Loucy (cell line): ENCODE results near the gene IFNK.

ENCODE experiments used
- H2AFZ ChIP-seq: fragments of 200-600 bp; sonication (generic); 2 replicates; pipeline ENCODE4 v1.6.0; 2016; ENCODE audit warnings: antibody characterized with exemption, mild to moderate bottlenecking, low read length, moderate library complexity
- H3F3A ChIP-seq: fragments of 200-600 bp; 2 replicates; pipeline ENCODE4 v1.6.0; 2016; ENCODE audit warnings: antibody characterized with exemption, low read depth, mild to moderate bottlenecking
- H3K27me3 ChIP-seq: fragments of 200-600 bp; sonication (generic); 2 replicates; pipeline ENCODE4 v1.6.1; 2014; ENCODE audit warnings: low read length, mild to moderate bottlenecking; ENCODE audit not compliant: insufficient read depth, poor library complexity, severe bottlenecking
- H3K36me3 ChIP-seq: fragments of 200-600 bp; sonication (generic); 2 replicates; pipeline ENCODE4 v1.6.1; 2016; ENCODE audit warnings: low read length; ENCODE audit not compliant: insufficient read depth
- H3K4me1 ChIP-seq: fragments of 200-600 bp; sonication (generic); 2 replicates; pipeline ENCODE4 v1.5.1; 2014; ENCODE audit warnings: low read length, mild to moderate bottlenecking; ENCODE audit not compliant: insufficient read depth, poor library complexity, severe bottlenecking
- H3K4me2 ChIP-seq: fragments of 200-600 bp; sonication (generic); 2 replicates; pipeline ENCODE4 v1.6.0; 2014; ENCODE audit warnings: antibody characterized with exemption, low read length, low read depth, mild to moderate bottlenecking; ENCODE audit not compliant: poor library complexity, severe bottlenecking
- H3K4me3 ChIP-seq: fragments of 200-600 bp; sonication (generic); 2 replicates; pipeline ENCODE4 v1.5.1; 2014; ENCODE audit warnings: low read length, mild to moderate bottlenecking, mixed read lengths; ENCODE audit not compliant: poor library complexity, severe bottlenecking
- H3K79me2 ChIP-seq: fragments of 200-600 bp; sonication (generic); 2 replicates; pipeline ENCODE4 v1.6.1; 2014; ENCODE audit warnings: low read length; ENCODE audit not compliant: insufficient read depth
- H3K9ac ChIP-seq: fragments of 200-600 bp; sonication (generic); 2 replicates; pipeline ENCODE4 v1.6.0; 2014; ENCODE audit warnings: mild to moderate bottlenecking, low read depth, low read length, moderate library complexity; ENCODE audit not compliant: poor library complexity, severe bottlenecking
- H3K9me2 ChIP-seq: fragments of 200-600 bp; sonication (generic); replicated peaks from 2 replicates; pipeline ENCODE4 v1.6.1; 2016; ENCODE audit warnings: low read depth, low read length, mixed read lengths
- H3K9me3 ChIP-seq: fragments of 200-600 bp; sonication (generic); 2 replicates; pipeline ENCODE4 v1.6.1; 2014; ENCODE audit warnings: mild to moderate bottlenecking, antibody characterized with exemption, low read length, low read depth; ENCODE audit not compliant: insufficient read depth
- H4K20me1 ChIP-seq: fragments of 200-600 bp; sonication (generic); 2 replicates; pipeline ENCODE4 v1.6.0; 2014; ENCODE audit warnings: antibody characterized with exemption, low read length, mild to moderate bottlenecking; ENCODE audit not compliant: insufficient read depth, poor library complexity, severe bottlenecking
- CTCF ChIP-seq: fragments of 200-600 bp; sonication (generic); conservative IDR thresholded peaks from 2 replicates; pipeline ENCODE4 v1.5.1; 2014; ENCODE audit warnings: mild to moderate bottlenecking, antibody characterized with exemption, low read length
- EZH2phosphoT487 ChIP-seq: fragments of 200-600 bp; IDR thresholded peaks from 2 replicates; pipeline ENCODE4 v1.6.1; 2018; ENCODE audit warnings: antibody characterized with exemption, mild to moderate bottlenecking, moderate library complexity, borderline replicate concordance

The IFNK gene

DNA sequence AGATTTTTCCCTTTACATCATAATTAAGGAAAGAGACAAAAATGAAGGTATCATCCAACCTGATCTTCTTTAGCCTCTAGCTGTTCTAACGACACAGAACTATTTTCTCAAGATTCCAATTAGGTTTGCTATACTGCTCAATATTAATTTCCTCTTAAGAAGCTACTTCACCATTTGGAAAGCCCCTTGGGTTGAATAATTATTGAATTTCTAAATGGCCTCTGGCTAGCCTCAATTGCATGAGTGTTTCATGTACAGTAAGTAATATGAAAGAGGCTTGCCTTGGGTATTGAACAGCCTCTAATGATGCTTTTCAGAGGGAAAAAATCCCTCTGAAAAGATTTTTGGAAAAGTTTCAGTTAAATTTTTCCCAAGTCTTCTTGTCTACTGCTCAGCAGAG is 9.2 kb downstream of the IFNK start:
- H3K4me2 ChIP-seq, result no peak overlapping the region
- H3K36me3 ChIP-seq, result no peaks in the 10 kb centered on the region
- H4K20me1 ChIP-seq, result no peaks in the 10 kb centered on the region
- no peak overlapping the region for H3K4me3 ChIP-seq
- no peaks in the 10 kb centered on the region for H3K4me1 ChIP-seq
- TF ChIP-seq EZH2phosphoT487 (no peak), CTCF (no peak)
- peaks cover 10% of the 10 kb centered on the region for H3K27me3 ChIP-seq
- H3K9me2 ChIP-seq, result no peaks in the 10 kb centered on the region
- no peak overlapping the region for H3K9ac ChIP-seq
- no peak overlapping the region for H2AFZ ChIP-seq
- no peaks in the 10 kb centered on the region for H3K79me2 ChIP-seq
- no peaks in the 10 kb centered on the region for H3K9me3 ChIP-seq
- H3F3A ChIP-seq, result no peaks in the 10 kb centered on the region

GRCh38 chr9:27534131-27534530 is 10.0 kb downstream of the IFNK start:
- Histone ChIP-seq H3K4me3 (no peak overlapping the region), H3K9me2 (no peaks in the 10 kb centered on the region), H3F3A (no peaks in the 10 kb centered on the region), H3K9ac (no peak overlapping the region), H3K4me2 (no peak overlapping the region), H4K20me1 (no peaks in the 10 kb centered on the region), H3K79me2 (no peaks in the 10 kb centered on the region), H3K4me1 (no peaks in the 10 kb centered on the region), H3K36me3 (no peaks in the 10 kb centered on the region), H3K27me3 (peaks cover 2% of the 10 kb centered on the region), H2AFZ (no peak overlapping the region), H3K9me3 (no peaks in the 10 kb centered on the region)
- TF ChIP-seq CTCF (no peak), EZH2phosphoT487 (no peak)

DNA sequence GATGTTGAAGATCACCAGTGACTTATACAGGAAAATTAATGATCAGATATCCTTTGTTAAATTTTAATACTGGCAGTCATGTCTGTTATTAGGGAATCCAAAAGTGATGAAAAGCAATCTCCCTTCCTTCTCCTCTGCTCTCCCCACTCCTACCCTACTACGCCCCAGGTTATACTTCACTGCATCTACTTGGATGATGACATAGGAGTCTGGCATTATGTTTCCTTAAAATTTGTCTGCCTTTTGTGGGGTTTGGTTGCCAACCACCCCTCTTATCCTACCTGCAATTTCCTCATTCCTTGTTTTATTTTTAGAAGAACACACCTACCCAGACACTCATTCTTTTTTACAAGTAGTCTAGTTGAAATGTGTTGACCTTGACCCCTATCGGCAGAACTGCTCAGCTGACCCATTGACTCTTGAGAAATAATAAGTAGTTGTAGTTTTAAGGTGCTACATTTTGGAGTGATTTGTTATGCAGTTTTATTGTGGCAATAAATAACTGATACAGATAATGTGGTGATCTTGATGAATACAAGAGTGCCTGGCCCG is 10.6 kb downstream of the IFNK start:
- Histone ChIP-seq H3K79me2 (no peaks in the 10 kb centered on the region), H3K9ac (no peak overlapping the region), H3K9me2 (no peaks in the 10 kb centered on the region), H3K4me2 (no peak overlapping the region), H3K27me3 (no peaks in the 10 kb centered on the region), H3K9me3 (no peaks in the 10 kb centered on the region), H3K4me3 (no peak overlapping the region), H4K20me1 (no peaks in the 10 kb centered on the region), H3K4me1 (no peaks in the 10 kb centered on the region), H3F3A (no peaks in the 10 kb centered on the region), H3K36me3 (no peaks in the 10 kb centered on the region), H2AFZ (no peak overlapping the region)
- TF ChIP-seq CTCF (no peak), EZH2phosphoT487 (no peak)
